GM12873 (cell line): ENCODE measurements around the gene MRC2.
A peak's percentile ranks its signal among the peaks of the same experiment; 100 is the strongest.

ENCODE experiments used
- CTCF ChIP-seq: IDR thresholded peaks from 2 replicates; pipeline ENCODE4 v1.5.1; 2012; ENCODE audit warnings: low read depth, mild to moderate bottlenecking, moderate library complexity, low read length, control low read depth; ENCODE audit not compliant: insufficient read depth; ENCODE audit errors: missing control alignments

Gene MRC2

GRCh38 chr17:62715882-62716390 lies 88.5 kb downstream of the MRC2 start:
- TF ChIP-seq CTCF: no peak

DNA sequence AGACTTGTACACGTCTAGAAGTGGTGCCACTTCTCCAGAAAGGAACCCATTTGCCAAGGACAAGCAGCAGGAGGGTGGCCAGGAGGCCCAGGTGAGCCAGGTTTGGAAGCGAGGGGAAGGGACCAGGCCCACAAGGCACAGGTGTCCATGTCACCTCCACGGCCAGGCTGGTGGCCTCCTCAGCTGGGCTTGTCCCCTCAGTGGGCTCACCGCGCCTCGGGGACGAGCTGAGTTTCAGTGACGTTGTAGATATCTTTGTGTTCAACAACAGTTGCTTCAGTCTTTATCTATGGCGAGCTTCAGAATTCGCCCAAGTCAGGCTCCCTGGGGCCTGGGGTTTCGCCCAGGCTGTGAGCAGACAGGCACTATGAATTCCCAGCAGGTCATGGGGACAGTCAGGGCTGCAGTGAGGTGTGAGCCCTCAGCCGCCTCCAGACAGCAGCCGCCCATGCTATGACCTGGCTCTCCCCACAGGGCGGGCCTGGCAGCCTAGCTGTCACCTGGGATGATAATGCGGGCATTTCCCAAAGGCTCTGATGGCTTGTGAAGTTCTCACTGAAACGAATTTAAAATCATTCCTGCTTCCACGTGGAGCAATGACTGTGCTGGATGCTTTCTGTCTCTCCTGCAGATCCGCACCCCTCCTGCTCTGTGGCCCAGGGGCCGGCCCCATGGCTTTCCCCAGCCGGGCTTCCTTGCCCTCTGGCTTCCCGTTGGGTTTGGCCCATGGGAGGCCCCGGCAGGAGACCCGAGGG lies 89.5 kb downstream of the MRC2 start:
- TF ChIP-seq CTCF: no peak

DNA sequence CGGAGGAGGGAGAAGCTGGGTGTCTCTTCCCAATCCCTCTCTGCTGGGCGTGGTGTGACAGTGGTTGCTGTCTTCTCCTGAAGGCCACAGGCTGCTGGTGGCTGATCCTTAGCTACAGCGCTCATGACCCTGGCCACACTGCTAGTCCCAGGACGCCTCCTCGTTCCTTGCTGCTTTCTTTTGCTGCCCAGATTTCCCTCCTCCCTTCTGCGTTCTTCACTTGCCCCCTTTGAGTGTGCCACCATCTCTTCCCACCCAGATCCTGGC lies 90.1 kb downstream of the MRC2 start:
- no peak for TF ChIP-seq CTCF

DNA sequence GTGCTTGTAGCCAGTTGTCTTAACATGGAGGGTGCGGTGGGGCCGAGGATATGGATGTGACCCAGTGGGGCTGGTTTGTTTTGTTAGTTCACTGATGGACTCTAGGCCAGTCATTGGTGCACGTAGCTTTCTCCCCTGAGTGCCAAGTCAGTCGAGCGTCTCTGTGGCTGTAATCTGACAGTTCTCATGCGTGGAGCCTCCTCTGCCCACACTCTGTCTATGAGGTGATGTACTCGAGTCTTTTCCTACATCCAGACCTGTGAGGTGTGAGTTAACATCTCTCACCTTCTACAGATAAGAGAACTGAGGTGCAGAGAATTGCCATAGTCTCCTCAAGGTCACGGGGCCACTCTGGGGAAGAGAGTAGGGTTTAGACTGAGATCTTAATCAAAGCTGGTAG lies 90.4 kb downstream of the MRC2 start:
- TF ChIP-seq CTCF: no peak

- TF ChIP-seq CTCF: no peak
These were observed 91.0 kb downstream of the MRC2 start for GRCh38 chr17:62718429-62718828.

DNA sequence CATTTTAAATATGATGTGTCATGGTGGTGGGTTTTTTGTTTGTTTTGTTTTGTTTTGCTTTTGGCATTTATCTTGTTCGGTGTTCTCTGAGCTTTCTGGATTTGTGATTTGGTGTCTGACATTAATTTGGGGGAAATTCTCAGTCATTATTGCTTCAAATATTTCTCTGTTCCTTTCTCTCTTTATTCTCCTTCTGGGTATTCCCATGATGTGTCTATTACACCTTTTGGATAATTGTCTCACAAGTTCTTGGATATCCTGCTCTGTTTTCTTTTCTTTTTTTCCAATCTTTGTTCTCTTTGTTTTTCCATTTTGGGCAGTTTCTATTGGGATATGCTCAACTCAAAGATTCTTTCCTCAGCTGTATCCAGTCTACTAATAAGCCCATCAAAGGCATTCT lies 92.1 kb downstream of the MRC2 start:
- no peak for TF ChIP-seq CTCF

- TF ChIP-seq CTCF: peak; percentile 23
These were observed 92.8 kb downstream of the MRC2 start for GRCh38 chr17:62720126-62720850.
